Smooth muscle cell (in vitro differentiated cells): Measurements from ENCODE around the gene PDRG1. TPM values are rescaled to one million over a fixed set of nuclear protein-coding genes. Genes with fewer than 3 reads are reported as not detected.

ENCODE experiments used
- DNase-seq: peaks from one replicate; lab custom pipeline; 2025; ENCODE audit not compliant: unreplicated experiment; lab: John Stamatoyannopoulos, UW
- H2AFZ ChIP-seq: fragments of 200-600 bp; sonication (generic); 2 replicates; pipeline ENCODE4 v1.6.0; 2016; ENCODE audit warnings: antibody characterized with exemption, low read depth, mild to moderate bottlenecking
- H3F3A ChIP-seq: fragments of 200-600 bp; sonication (generic); 2 replicates; pipeline ENCODE4 v1.6.0; 2017; ENCODE audit warnings: antibody characterized with exemption, low read depth
- H3K27ac ChIP-seq: fragments of 200-600 bp; sonication (generic); 2 replicates; pipeline ENCODE4 v1.5.1; 2016; ENCODE audit warnings: low read depth, mild to moderate bottlenecking
- H3K27me3 ChIP-seq: fragments of 200-600 bp; sonication (generic); 2 replicates; pipeline ENCODE4 v1.6.1; 2016; ENCODE audit warnings: low read depth, mild to moderate bottlenecking
- H3K36me3 ChIP-seq: fragments of 200-600 bp; sonication (generic); 2 replicates; pipeline ENCODE4 v1.5.1; 2016; ENCODE audit warnings: low read depth
- H3K4me1 ChIP-seq: fragments of 200-600 bp; sonication (generic); 2 replicates; pipeline ENCODE4 v1.5.1; 2016; ENCODE audit warnings: low read depth
- H3K4me2 ChIP-seq: fragments of 200-600 bp; sonication (generic); 2 replicates; pipeline ENCODE4 v1.6.0; 2016; ENCODE audit warnings: mild to moderate bottlenecking
- H3K4me3 ChIP-seq: fragments of 200-600 bp; sonication (generic); 2 replicates; pipeline ENCODE4 v1.5.1; 2016; ENCODE audit warnings: mild to moderate bottlenecking
- H3K79me2 ChIP-seq: fragments of 200-600 bp; sonication (generic); 2 replicates; pipeline ENCODE4 v1.6.0; 2016; ENCODE audit warnings: low read depth, mild to moderate bottlenecking
- H3K9ac ChIP-seq: fragments of 200-600 bp; sonication (generic); 2 replicates; pipeline ENCODE4 v1.6.0; 2016; ENCODE audit warnings: low read depth
- H3K9me3 ChIP-seq: fragments of 200-600 bp; sonication (generic); replicated peaks from 2 replicates; pipeline ENCODE4 v1.5.1; 2016; ENCODE audit warnings: low read depth
- H4K20me1 ChIP-seq: fragments of 200-600 bp; sonication (generic); 2 replicates; pipeline ENCODE4 v1.6.0; 2016; ENCODE audit warnings: low read depth
- CTCF ChIP-seq: fragments of 200-600 bp; sonication (generic); IDR thresholded peaks from 2 replicates; pipeline ENCODE4 v1.5.1; 2017; ENCODE audit warnings: borderline replicate concordance, mild to moderate bottlenecking, antibody characterized with exemption; ENCODE audit not compliant: insufficient read depth, poor library complexity, severe bottlenecking
- WGBS: methylation state at CpG from one replicate; pipeline ENCODE4 v1.1.7; 2016; ENCODE audit warnings: low lambda C conversion rate; 5-methylcytosine and 5-hydroxymethylcytosine counted together
- polyA plus RNA-seq: library from polyadenylated mRNA; unstranded; fragments of >200 nt; fragmentation: Nextera tagmentation; extraction: Ambion mirVana; gene quantifications from 2 replicates; pipeline ENCODE4 v1.2.1, GENCODE V29; 2016
- total RNA-seq: library from RNA; depleted of rRNA; stranded (reverse); fragments of >200 nt; gene quantifications from 2 replicates; pipeline ENCODE4 v1.2.3, GENCODE V29; 2014

PDRG1 gene
- total and polyA plus RNA-seq, 2 experiments from 2014 or later = 8.1 to 30.3 TPM

DNA sequence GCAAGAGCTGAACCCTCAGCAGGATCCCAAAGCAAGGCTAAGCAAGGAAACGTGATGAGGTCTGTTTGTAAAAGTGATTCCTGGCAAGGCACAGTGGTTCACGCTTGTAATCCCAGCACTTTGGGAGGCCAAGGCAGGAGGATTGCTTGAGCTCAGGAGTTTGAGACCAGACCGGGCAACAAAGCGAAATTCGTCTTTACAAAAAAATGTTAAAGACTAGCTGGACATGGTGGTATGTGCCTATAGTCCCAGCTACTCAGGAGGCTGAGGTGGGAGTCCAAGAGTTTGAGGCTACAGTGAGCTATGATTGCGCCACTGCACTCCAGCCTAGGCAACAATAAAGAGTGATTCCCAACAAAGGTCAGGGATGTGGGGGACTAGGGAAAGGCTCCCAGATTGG is 12.0 kb upstream of the PDRG1 start:
- Histone ChIP-seq H3K27ac (no peak overlapping the region), H3K4me1 (no peaks in the 10 kb centered on the region), H3K4me2 (no peak overlapping the region), H4K20me1 (no peaks in the 10 kb centered on the region), H3K4me3 (no peak overlapping the region), H3K9ac (no peak overlapping the region), H2AFZ (no peak overlapping the region), H3K36me3 (no peaks in the 10 kb centered on the region), H3K9me3 (no peaks in the 10 kb centered on the region), H3K79me2 (no peaks in the 10 kb centered on the region), H3K27me3 (peaks cover 91% of the 10 kb centered on the region), H3F3A (no peaks in the 10 kb centered on the region)
- TF ChIP-seq CTCF = no peak
- WGBS = 73% methylated on average over 6 of the region's 6 CpGs
- no peak for DNase-seq

DNA sequence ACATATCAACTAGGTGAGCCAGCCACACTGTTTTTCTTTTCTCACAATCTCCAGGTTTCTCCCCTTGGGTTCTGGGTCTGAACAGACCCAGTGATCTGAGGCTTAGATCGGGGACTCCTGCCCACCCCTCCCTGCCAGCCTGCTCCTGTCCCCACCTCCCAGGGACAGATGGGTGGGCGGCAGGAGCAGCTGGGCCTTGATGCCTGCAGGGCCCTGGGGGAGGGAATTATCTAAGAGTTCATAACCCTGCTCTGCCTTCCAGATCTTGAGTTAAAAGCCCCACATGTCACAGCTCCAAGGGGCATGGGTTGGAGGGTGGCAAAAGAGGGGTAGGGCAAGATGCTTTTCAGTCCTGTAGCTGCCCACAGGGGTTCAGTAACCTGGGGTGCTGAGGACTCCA is 10.9 kb upstream of the PDRG1 start:
- H3K79me2 ChIP-seq = no peaks in the 10 kb centered on the region
- no peaks in the 10 kb centered on the region for H3K36me3 ChIP-seq
- H3K4me1 ChIP-seq = no peaks in the 10 kb centered on the region
- no peak for TF ChIP-seq CTCF
- 51% methylated on average over 2 of the region's 2 CpGs for WGBS
- peaks cover 91% of the 10 kb centered on the region for H3K27me3 ChIP-seq
- H4K20me1 ChIP-seq = no peaks in the 10 kb centered on the region
- H3F3A ChIP-seq = no peaks in the 10 kb centered on the region
- no peak overlapping the region for H3K4me3 ChIP-seq
- no peak overlapping the region for H3K4me2 ChIP-seq
- H3K27ac ChIP-seq = no peak overlapping the region
- no peak overlapping the region for H3K9ac ChIP-seq
- no peak for DNase-seq
- no peaks in the 10 kb centered on the region for H3K9me3 ChIP-seq
- no peak overlapping the region for H2AFZ ChIP-seq

DNA sequence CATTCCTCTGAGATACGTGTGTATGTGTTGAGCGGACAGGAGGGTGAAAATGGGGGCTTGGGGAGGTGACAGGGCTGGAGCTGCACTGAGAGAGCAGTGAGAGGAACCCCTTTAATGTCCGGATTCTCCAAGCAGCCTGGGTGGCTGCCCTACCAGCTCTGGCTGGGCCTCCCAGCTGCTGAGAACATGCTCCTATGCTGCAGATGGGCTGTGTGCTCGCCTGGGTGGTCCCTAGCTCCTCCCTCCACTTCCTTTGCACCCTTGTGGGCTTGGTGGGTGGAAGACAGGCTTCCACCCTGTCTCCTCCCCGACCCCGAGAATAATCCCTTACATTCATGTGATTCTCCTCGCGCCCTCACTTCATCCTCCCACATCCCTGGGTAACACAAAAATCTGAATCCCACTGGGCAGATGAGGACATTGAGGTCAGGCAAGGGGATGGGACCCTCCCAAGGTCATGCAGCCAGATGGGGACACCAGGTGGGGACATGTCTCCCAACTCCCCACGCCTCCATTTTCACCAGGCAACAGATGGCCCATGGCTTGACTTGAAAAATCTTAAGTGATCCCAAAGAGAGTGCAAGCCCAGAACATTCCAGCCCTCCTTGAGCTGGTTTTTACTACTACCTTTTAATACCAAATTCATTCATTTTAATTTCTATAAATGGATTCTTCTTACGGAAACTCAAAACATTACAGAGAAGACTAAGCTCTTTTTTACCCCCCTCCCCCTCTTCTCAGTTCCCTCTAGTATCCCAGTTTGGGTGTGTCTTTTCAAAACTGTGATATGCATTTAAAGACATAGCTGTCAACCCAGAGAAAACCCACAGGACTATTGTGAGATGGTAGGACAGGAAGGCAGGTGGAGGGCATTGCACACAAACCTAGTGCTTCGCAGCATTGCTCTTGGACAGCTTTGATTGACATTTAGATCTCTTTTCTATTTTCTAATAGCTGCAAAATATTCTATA is 5.0 kb upstream of the PDRG1 start:
- Histone ChIP-seq H3K79me2 (no peaks in the 10 kb centered on the region), H3K9ac (no peak overlapping the region), H2AFZ (no peak overlapping the region), H3K4me2 (no peak overlapping the region), H3K36me3 (no peaks in the 10 kb centered on the region), H3K27ac (no peak overlapping the region), H3K4me1 (no peaks in the 10 kb centered on the region), H3F3A (no peaks in the 10 kb centered on the region), H3K27me3 (peaks cover 55% of the 10 kb centered on the region), H4K20me1 (no peaks in the 10 kb centered on the region), H3K9me3 (no peaks in the 10 kb centered on the region), H3K4me3 (no peak overlapping the region)
- WGBS = 69% methylated on average over 11 of the region's 11 CpGs
- no peak for TF ChIP-seq CTCF
- no peak for DNase-seq
